Nephron (organoid): ENCODE results near the gene KLHL1.

ENCODE experiments used
- H3K27ac Mint-ChIP-seq, 3 experiments: 2 replicates each; pipeline ENCODE4 v1.8.0; 2020; ENCODE audit warnings: mixed read lengths in 3 of 3, mild to moderate bottlenecking in 2 of 3, moderate library complexity in 1 of 3
- H3K27me3 Mint-ChIP-seq: 2 replicates; pipeline ENCODE4 v1.8.0; 2021; ENCODE audit warnings: low read depth, mild to moderate bottlenecking, moderate library complexity, mixed read lengths
- H3K36me3 Mint-ChIP-seq: 2 replicates; pipeline ENCODE4 v1.8.0; 2020; ENCODE audit warnings: low read depth, mixed read lengths
- H3K4me1 Mint-ChIP-seq: 2 replicates; pipeline ENCODE4 v1.8.0; 2020; ENCODE audit warnings: mixed read lengths
- H3K4me3 Mint-ChIP-seq, 3 experiments: 2 replicates each; pipeline ENCODE4 v1.8.0; 2020; ENCODE audit warnings: mild to moderate bottlenecking in 3 of 3, mixed read lengths in 3 of 3, moderate library complexity in 2 of 3
- H3K9me3 Mint-ChIP-seq: 2 replicates; pipeline ENCODE4 v1.8.0; 2020; ENCODE audit warnings: mixed read lengths
- CTCF ChIP-seq, 3 experiments: fragments of 200-600 bp; sonication (generic); IDR thresholded peaks; one replicate each; pipeline ENCODE4 v1.5.0; 2021; ENCODE audit warnings: antibody characterized with exemption in 3 of 3; ENCODE audit not compliant: unreplicated experiment in 3 of 3

The KLHL1 gene

GRCh38 chr13:69796256-69796655, 312.0 kb downstream of the KLHL1 start:
- Mint-ChIP-seq H3K9me3 (no peaks in the 10 kb centered on the region), H3K4me1 (no peaks in the 10 kb centered on the region), H3K36me3 (no peaks in the 10 kb centered on the region), H3K27ac (no peak overlapping the region), H3K4me3 (no peak overlapping the region), H3K27me3 (no peaks in the 10 kb centered on the region)
- no peak for TF ChIP-seq CTCF (IDR thresholded peaks at IDR 0.05; ENCODE audit: unreplicated experiment in 3 of 3)

GRCh38 chr13:69793783-69794453, 314.3 kb downstream of the KLHL1 start:
- Mint-ChIP-seq H3K9me3 (no peaks in the 10 kb centered on the region), H3K4me3 (no peak overlapping the region), H3K4me1 (no peaks in the 10 kb centered on the region), H3K27ac (no peak overlapping the region), H3K27me3 (no peaks in the 10 kb centered on the region), H3K36me3 (no peaks in the 10 kb centered on the region)
- TF ChIP-seq CTCF (IDR thresholded peaks at IDR 0.05; ENCODE audit: unreplicated experiment in 3 of 3) = no peak

GRCh38 chr13:69776937-69777336, 331.3 kb downstream of the KLHL1 start:
- Mint-ChIP-seq H3K9me3 (peaks cover 4% of the 10 kb centered on the region), H3K27ac (no peak overlapping the region), H3K4me3 (no peak overlapping the region)

GRCh38 chr13:69769608-69770007, 338.6 kb downstream of the KLHL1 start:
- H3K9me3 Mint-ChIP-seq = peaks cover 3% of the 10 kb centered on the region
- no peak for TF ChIP-seq CTCF (IDR thresholded peaks at IDR 0.05; ENCODE audit: unreplicated experiment in 3 of 3)
- no peak overlapping the region for H3K4me3 Mint-ChIP-seq
- H3K27me3 Mint-ChIP-seq = no peaks in the 10 kb centered on the region
- no peak overlapping the region for H3K27ac Mint-ChIP-seq
- no peaks in the 10 kb centered on the region for H3K36me3 Mint-ChIP-seq
- H3K4me1 Mint-ChIP-seq = no peaks in the 10 kb centered on the region

More at GRCh38 chr13:69776937-69777336, 331.3 kb downstream of the KLHL1 start:
- Mint-ChIP-seq H3K27me3 (no peaks in the 10 kb centered on the region), H3K4me1 (no peaks in the 10 kb centered on the region), H3K36me3 (no peaks in the 10 kb centered on the region)
- no peak for TF ChIP-seq CTCF (IDR thresholded peaks at IDR 0.05; ENCODE audit: unreplicated experiment in 3 of 3)

- H3K27me3 Mint-ChIP-seq = no peaks in the 10 kb centered on the region
- no peak for TF ChIP-seq CTCF (IDR thresholded peaks at IDR 0.05; ENCODE audit: unreplicated experiment in 3 of 3)
- no peak overlapping the region for H3K27ac Mint-ChIP-seq
- H3K4me3 Mint-ChIP-seq = no peak overlapping the region
- no peaks in the 10 kb centered on the region for H3K4me1 Mint-ChIP-seq
- H3K9me3 Mint-ChIP-seq = no peaks in the 10 kb centered on the region
- H3K36me3 Mint-ChIP-seq = no peaks in the 10 kb centered on the region
Observed at GRCh38 chr13:69761581-69761980, 346.7 kb downstream of the KLHL1 start.

GRCh38 chr13:69755101-69755500, 353.2 kb downstream of the KLHL1 start:
- Mint-ChIP-seq H3K4me1 (no peaks in the 10 kb centered on the region), H3K27ac (no peak overlapping the region), H3K36me3 (no peaks in the 10 kb centered on the region), H3K9me3 (no peaks in the 10 kb centered on the region), H3K27me3 (no peaks in the 10 kb centered on the region), H3K4me3 (no peak overlapping the region)
- TF ChIP-seq CTCF (IDR thresholded peaks at IDR 0.05; ENCODE audit: unreplicated experiment in 3 of 3) = no peak
